Fibroblast of lung (primary cell): Measurements from ENCODE around the gene AATK.

Experiments
- CTCF ChIP-seq, 2 donors: IDR thresholded peaks in 1 of 2; conservative IDR thresholded peaks in 1 of 2; 1 replicate in 1 of 2; 2 replicates in 1 of 2; pipeline ENCODE4 v1.5.1; 2011 to 2012; ENCODE audit warnings: low read length in 2 of 2, control low read depth in 1 of 2, inconsistent platforms in 1 of 2, low read depth in 1 of 2, mild to moderate bottlenecking in 1 of 2
- EZH2 ChIP-seq: IDR thresholded peaks from 2 replicates; pipeline ENCODE4 v1.5.1; 2012; ENCODE audit warnings: low read length, control low read depth, mild to moderate bottlenecking; ENCODE audit errors: missing control alignments

GRCh38 chr17:81158688-81159590 lies 7.1 kb downstream of the AATK start:
- TF ChIP-seq CTCF (conservative IDR thresholded peaks at IDR 0.05 in 1 of 2, IDR thresholded peaks at IDR 0.05 in 1 of 2; ENCODE audit: low read depth in 1 of 2, low read length in 2 of 2) = no peak
- no peak for TF ChIP-seq EZH2
